SK-N-MC (cell line): ENCODE data around the gene CELF2.

ENCODE experiments used
- EZH2 ChIP-seq: fragments of 200-600 bp; sonication (generic); IDR thresholded peaks from one replicate; pipeline ENCODE4 v1.6.1; 2017; ENCODE audit warnings: antibody characterized with exemption
- FOXP2 ChIP-seq: optimal IDR thresholded peaks from 2 replicates; pipeline ENCODE3; 2011; ENCODE audit warnings: mild to moderate bottlenecking, moderate library complexity; ENCODE audit not compliant: insufficient read depth; ENCODE audit errors: extremely low read length, control extremely low read depth
- POLR2AphosphoS5 ChIP-seq: IDR thresholded peaks from 2 replicates; pipeline ENCODE4 v1.6.1; 2012; ENCODE audit warnings: mild to moderate bottlenecking, low read depth, low read length, borderline replicate concordance

DNA sequence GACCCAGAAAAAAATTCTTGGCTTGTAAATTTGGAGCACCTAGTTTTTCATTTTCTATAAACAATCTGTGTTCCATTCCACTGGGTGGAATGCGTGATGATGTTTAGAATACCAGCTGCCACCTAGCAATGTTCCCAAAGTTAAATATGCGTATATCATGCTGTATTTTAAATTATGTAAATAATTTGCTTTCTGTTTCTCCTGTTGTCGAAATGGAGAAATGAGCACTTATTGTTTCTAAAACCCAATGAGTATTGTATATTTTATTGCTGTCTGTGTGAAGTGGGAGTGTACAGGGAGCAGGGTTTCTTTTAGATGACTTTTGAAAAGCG is 49.4 kb upstream of the CELF2 start:
- TF ChIP-seq EZH2 (no peak), FOXP2 (no peak), POLR2AphosphoS5 (no peak)
